ENCODE results near the gene ZNF575. TPM values are rescaled to one million over a fixed set of nuclear protein-coding genes. Genes with fewer than 3 reads are reported as not detected.

Gene ZNF575, protein sequence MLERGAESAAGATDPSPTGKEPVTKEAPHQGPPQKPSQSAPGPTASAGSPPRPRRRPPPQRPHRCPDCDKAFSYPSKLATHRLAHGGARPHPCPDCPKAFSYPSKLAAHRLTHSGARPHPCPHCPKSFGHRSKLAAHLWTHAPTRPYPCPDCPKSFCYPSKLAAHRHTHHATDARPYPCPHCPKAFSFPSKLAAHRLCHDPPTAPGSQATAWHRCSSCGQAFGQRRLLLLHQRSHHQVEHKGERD
- 1 to 10 TPM; 1.7 to 4.6 TPM for total RNA-seq
- polyA plus RNA-seq: 1 to 10 TPM in 1 of 2 donors, under 1 TPM in 1; 0.63 to 1.6 TPM
- long read RNA-seq, donor 1, partial matches to known transcripts: 0 of 2 reads
- long read RNA-seq, donor 1, other reads (novel, unspliced or antisense): 2 of 2 reads
- long read RNA-seq, donor 2, partial matches to known transcripts: 0 of 2 reads
- long read RNA-seq, donor 2, other reads (novel, unspliced or antisense): 2 of 2 reads

DNA sequence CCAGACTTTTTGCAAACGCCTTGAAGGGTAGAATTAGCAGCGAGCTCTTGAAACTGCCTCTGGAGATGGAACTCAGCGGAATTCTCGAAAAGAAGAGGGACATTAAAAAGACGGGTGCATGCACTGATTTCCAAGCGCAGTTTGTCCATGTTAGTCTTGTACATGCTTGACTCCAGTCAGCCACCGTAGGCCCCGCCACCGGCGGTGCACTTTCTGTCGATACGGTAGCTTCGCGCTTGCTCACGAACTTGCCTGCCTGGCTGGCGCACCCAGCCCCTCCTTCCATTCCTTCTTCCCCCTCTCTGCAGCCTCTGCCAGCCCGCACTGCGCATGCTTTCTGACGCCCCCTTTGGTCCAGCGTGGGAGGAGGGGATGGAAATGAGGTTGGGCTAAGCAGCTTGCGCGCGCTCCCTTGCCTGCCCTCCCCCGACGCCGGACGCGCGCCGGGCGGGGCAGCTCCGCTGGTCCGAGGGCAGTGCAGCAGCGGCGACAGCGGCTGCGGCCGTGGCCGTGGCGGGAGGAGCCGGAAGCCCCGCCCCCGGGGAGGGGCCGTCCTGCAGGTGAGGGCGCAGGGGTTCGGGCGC is at the start of gene ZNF575:
Gene ZNF575 (plus strand): TSS at position 227 of the 584 bp plus-strand sequence. CDS start 1,235 bp downstream, outside the sequence.
- intact Hi-C loops (cut with DNase I): loop anchor here (2.0 to 10.0 kb wide), 3 partner anchors 64 to 134 kb away; partner anchors contain the start of genes IRGQ (in 1 of the 2) and ZNF576 (in 1 of the 2)
- ATAC-seq (ENCODE audit: low FRiP score) (peak; percentile 87), DNase-seq (peak; percentile 94 to 95)
- 0 to 1% methylated on average over 47 of the region's 47 CpGs for WGBS, 2 donors
- H3K9me3 ChIP-seq (ENCODE audit: control insufficient read depth, low read length): no peaks in the 10 kb centered on the region
- no peaks in the 10 kb centered on the region for H3K27me3 ChIP-seq (ENCODE audit: control insufficient read depth in 1 of 2, insufficient read depth in 2 of 2, low read length in 1 of 2)
- peak within 1 kb of the TSS; percentile 23 to 41 for H3K27ac ChIP-seq (ENCODE audit: low read depth in 1 of 2, low read length in 2 of 2)
- H3K4me3 ChIP-seq (ENCODE audit: low read length in 2 of 2): peak within 1 kb of the TSS; percentile 2 to 54
- no peaks in the 10 kb centered on the region for H3K36me3 ChIP-seq (ENCODE audit: control insufficient read depth in 1 of 2, insufficient read depth in 2 of 2, low read length in 1 of 2)
- H3K4me1 ChIP-seq (ENCODE audit: control insufficient read depth in 1 of 2, insufficient read depth in 2 of 2, low read length in 2 of 2): no peaks in the 10 kb centered on the region

DNA sequence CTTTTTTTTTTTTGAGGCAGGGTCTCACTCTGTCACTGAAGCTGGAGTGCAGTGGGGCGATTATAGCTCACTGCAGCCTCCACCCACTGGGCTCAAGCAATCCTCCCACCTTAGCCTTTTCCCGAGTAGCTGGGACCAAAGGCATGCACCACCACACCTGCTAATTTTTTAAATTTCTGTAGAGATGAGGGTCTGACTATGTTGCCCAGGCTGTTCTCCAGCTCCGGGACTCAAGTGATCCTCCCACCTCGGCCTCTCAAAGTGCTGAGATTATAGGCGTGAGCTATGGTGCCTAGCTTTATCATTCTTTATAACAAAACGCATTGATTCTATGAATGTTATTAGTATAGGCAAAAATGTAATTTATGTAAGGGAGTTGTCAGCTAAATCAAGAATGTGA is 49.7 kb upstream of the ZNF575 start:
- H3K27me3 ChIP-seq (ENCODE audit: control insufficient read depth in 1 of 2, insufficient read depth in 2 of 2, low read length in 1 of 2): no peaks in the 10 kb centered on the region
- no peaks in the 10 kb centered on the region for H3K36me3 ChIP-seq (ENCODE audit: control insufficient read depth in 1 of 2, insufficient read depth in 2 of 2, low read length in 1 of 2)
- intact Hi-C loops (cut with DNase I): no loop called here
- no peak overlapping the region for H3K27ac ChIP-seq (ENCODE audit: low read depth in 1 of 2, low read length in 2 of 2)
- no peak for ATAC-seq (ENCODE audit: low FRiP score)
- H3K4me3 ChIP-seq (ENCODE audit: low read length in 2 of 2): no peak overlapping the region
- no peak for DNase-seq
- H3K4me1 ChIP-seq (ENCODE audit: control insufficient read depth in 1 of 2, insufficient read depth in 2 of 2, low read length in 2 of 2): no peaks in the 10 kb centered on the region
- no peaks in the 10 kb centered on the region for H3K9me3 ChIP-seq (ENCODE audit: control insufficient read depth, low read length)
- WGBS, 2 donors: 94 to 96% methylated on average over 6 of the region's 6 CpGs

DNA sequence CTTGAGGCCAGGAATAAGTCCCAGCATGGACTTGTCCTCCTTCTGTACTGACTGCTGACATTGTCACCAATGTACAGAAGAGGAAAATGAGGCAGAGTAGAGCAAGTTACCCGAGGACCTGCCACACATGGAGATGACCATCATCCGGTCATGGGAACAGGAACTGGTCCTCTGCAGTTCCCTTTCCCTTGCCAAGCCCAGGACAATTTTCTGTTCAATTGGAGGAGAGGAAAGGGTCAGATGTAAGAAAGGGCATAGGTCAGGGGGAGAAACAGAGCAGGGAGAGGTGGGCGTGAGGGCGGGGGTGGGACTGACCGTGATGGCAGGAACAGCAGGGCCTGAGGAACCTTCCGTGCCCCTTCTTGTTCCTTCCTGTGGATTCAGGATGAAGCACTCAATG is 47.0 kb upstream of the ZNF575 start:
- H3K4me3 ChIP-seq (ENCODE audit: low read length in 2 of 2): no peak overlapping the region
- H3K27me3 ChIP-seq (ENCODE audit: control insufficient read depth in 1 of 2, insufficient read depth in 2 of 2, low read length in 1 of 2): no peaks in the 10 kb centered on the region
- H3K36me3 ChIP-seq (ENCODE audit: control insufficient read depth in 1 of 2, insufficient read depth in 2 of 2, low read length in 1 of 2): no peaks in the 10 kb centered on the region
- intact Hi-C loops (cut with DNase I): no loop called here
- DNase-seq: no peak
- ATAC-seq (ENCODE audit: low FRiP score): no peak
- 80 to 81% methylated on average over 6 of the region's 6 CpGs for WGBS, 2 donors
- no peaks in the 10 kb centered on the region for H3K4me1 ChIP-seq (ENCODE audit: control insufficient read depth in 1 of 2, insufficient read depth in 2 of 2, low read length in 2 of 2)
- H3K9me3 ChIP-seq (ENCODE audit: control insufficient read depth, low read length): no peaks in the 10 kb centered on the region
- H3K27ac ChIP-seq (ENCODE audit: low read depth in 1 of 2, low read length in 2 of 2): no peak overlapping the region

DNA sequence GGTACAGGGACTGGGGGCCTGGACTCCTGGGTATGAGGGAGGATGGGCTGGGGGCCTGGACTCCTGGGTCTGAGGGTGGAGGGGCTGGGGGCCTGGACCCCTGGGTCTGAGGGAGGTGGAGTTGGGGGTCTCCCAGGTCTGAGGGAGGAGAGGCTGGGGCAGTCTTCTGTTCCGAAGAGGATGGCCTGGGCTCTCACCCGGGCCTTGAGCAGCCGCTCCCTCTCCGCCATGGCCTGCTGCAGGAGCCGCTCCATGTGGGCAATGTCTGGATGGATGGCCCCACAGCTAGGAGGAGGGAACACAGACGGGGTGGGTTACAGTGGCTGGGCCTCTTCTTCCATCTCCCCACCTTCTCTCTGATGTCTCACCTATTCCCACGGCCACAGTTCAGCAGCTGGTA is 46.6 kb upstream of the ZNF575 start:
- intact Hi-C loops (cut with DNase I): no loop called here

DNA sequence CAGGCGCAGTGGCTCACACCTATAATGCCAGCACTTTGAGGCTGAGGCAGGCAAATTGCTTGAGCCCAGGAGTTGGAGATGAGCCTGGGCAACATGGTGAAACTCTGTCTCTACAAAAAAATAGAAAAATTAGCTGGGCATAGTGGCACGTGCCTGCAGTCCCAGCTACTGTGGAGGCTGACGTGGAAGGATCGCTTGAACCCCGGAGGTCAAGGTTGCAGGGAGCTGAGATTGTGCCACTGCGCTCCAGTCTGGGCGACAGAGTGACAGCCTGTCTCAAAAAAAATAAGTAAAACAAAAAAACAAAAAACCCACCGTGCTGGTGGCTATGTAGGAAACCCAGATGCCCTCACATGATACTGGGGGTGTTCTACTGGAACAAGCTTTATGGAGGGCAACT is 44.8 kb upstream of the ZNF575 start:
- no peak for ATAC-seq (ENCODE audit: low FRiP score)
- DNase-seq: peak in 1 of 2 donors; percentile 23
- intact Hi-C loops (cut with DNase I): no loop called here
- Histone ChIP-seq H3K9me3 (ENCODE audit: control insufficient read depth, low read length) (no peaks in the 10 kb centered on the region), H3K36me3 (ENCODE audit: control insufficient read depth in 1 of 2, insufficient read depth in 2 of 2, low read length in 1 of 2) (no peaks in the 10 kb centered on the region), H3K27ac (ENCODE audit: low read depth in 1 of 2, low read length in 2 of 2) (no peak overlapping the region), H3K4me1 (ENCODE audit: control insufficient read depth in 1 of 2, insufficient read depth in 2 of 2, low read length in 2 of 2) (no peaks in the 10 kb centered on the region), H3K27me3 (ENCODE audit: control insufficient read depth in 1 of 2, insufficient read depth in 2 of 2, low read length in 1 of 2) (no peaks in the 10 kb centered on the region), H3K4me3 (ENCODE audit: low read length in 2 of 2) (no peak overlapping the region)
- 79 to 90% methylated on average over 8 of the region's 8 CpGs for WGBS, 2 donors

More for the DNA sequence above, 46.6 kb upstream of the ZNF575 start:
- Histone ChIP-seq H3K4me1 (ENCODE audit: control insufficient read depth in 1 of 2, insufficient read depth in 2 of 2, low read length in 2 of 2) (no peaks in the 10 kb centered on the region), H3K4me3 (ENCODE audit: low read length in 2 of 2) (no peak overlapping the region), H3K27me3 (ENCODE audit: control insufficient read depth in 1 of 2, insufficient read depth in 2 of 2, low read length in 1 of 2) (no peaks in the 10 kb centered on the region), H3K36me3 (ENCODE audit: control insufficient read depth in 1 of 2, insufficient read depth in 2 of 2, low read length in 1 of 2) (no peaks in the 10 kb centered on the region), H3K27ac (ENCODE audit: low read depth in 1 of 2, low read length in 2 of 2) (no peak overlapping the region), H3K9me3 (ENCODE audit: control insufficient read depth, low read length) (no peaks in the 10 kb centered on the region)
- DNase-seq: no peak
- 90 to 94% methylated on average over 7 of the region's 7 CpGs for WGBS, 2 donors
- ATAC-seq (ENCODE audit: low FRiP score): no peak

DNA sequence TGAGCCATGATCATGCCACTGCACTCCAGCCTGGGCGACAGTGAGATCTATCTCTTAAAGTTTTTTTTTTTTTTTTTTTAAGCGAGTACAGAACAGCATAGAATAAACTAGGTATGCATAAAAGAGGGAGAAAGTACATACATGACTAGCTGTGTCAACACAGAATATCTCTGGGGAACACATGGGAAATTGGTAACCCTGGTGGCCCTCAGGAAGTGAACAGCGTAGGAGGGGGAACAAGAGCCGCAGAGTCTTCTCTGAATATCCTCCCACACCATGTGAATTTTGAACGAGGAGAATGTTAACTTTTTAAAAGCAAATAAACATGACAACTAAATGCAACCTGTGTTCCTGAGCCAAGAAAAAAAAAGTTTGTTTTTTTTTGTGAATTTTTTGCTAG is 43.7 kb upstream of the ZNF575 start:
- intact Hi-C loops (cut with DNase I): no loop called here
- Histone ChIP-seq H3K4me1 (ENCODE audit: control insufficient read depth in 1 of 2, insufficient read depth in 2 of 2, low read length in 2 of 2) (no peaks in the 10 kb centered on the region), H3K27ac (ENCODE audit: low read depth in 1 of 2, low read length in 2 of 2) (no peak overlapping the region), H3K4me3 (ENCODE audit: low read length in 2 of 2) (no peak overlapping the region), H3K27me3 (ENCODE audit: control insufficient read depth in 1 of 2, insufficient read depth in 2 of 2, low read length in 1 of 2) (no peaks in the 10 kb centered on the region), H3K36me3 (ENCODE audit: control insufficient read depth in 1 of 2, insufficient read depth in 2 of 2, low read length in 1 of 2) (no peaks in the 10 kb centered on the region), H3K9me3 (ENCODE audit: control insufficient read depth, low read length) (no peaks in the 10 kb centered on the region)
- no peak for ATAC-seq (ENCODE audit: low FRiP score)
- DNase-seq: no peak
- WGBS, 2 donors: 62 to 65% methylated on average over 5 of the region's 5 CpGs

DNA sequence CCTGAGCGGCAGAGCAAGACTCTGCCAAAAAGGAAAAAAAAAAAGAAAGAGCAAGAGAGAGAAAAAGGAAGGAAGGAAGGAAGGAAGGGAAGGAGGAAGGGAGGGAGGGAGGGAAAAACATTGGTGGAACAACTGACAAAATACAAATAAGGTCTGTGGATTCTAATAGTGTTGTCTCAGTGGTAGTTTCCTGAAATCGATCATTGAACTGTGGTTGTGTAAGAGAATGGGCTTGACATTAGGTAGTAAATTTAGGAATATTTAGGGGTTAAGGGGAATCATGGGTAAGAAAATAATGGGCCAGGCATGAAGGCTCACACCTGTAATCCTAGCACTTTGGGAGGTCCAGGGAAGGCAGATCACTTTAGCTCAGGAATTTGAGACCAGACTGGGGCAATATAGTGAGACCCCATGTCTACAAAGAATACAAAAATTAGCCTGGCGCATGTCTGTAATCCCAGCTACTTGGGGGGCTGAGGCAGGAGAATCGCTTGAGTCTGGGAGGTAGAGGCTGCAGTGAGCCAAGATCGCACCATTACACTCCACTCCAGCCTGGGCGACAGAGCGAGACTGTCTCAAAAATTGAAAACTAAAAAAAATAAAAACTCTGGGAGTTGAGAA is 42.9 kb upstream of the ZNF575 start:
- intact Hi-C loops (cut with DNase I): no loop called here
- WGBS, 2 donors: 95 to 97% methylated on average over 7 of the region's 7 CpGs
- no peak overlapping the region for H3K4me3 ChIP-seq (ENCODE audit: low read length in 2 of 2)
- no peak overlapping the region for H3K27ac ChIP-seq (ENCODE audit: low read depth in 1 of 2, low read length in 2 of 2)
- no peaks in the 10 kb centered on the region for H3K4me1 ChIP-seq (ENCODE audit: control insufficient read depth in 1 of 2, insufficient read depth in 2 of 2, low read length in 2 of 2)
- DNase-seq (no peak), ATAC-seq (ENCODE audit: low FRiP score) (no peak)
- no peaks in the 10 kb centered on the region for H3K36me3 ChIP-seq (ENCODE audit: control insufficient read depth in 1 of 2, insufficient read depth in 2 of 2, low read length in 1 of 2)
- no peaks in the 10 kb centered on the region for H3K27me3 ChIP-seq (ENCODE audit: control insufficient read depth in 1 of 2, insufficient read depth in 2 of 2, low read length in 1 of 2)
- no peaks in the 10 kb centered on the region for H3K9me3 ChIP-seq (ENCODE audit: control insufficient read depth, low read length)

DNA sequence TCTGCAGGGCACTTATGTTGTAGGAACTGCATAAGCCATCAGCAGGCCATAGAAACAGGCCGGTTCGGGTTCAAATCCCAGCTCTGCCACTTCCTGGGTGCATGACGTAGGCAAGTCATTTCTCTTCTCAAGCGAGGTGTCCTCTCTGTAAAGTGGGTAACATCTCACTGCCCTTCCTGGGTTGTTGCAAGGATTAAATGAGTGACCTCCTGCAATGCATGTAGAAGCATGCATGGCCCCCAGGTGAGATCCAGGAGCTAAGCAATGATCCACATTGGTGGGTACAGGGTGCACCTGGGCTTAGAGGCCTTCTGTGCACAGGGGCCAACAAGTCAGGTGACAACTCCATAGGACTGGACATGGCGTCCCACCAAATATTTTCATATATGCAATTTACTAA is 42.2 kb upstream of the ZNF575 start:
- no peaks in the 10 kb centered on the region for H3K27me3 ChIP-seq (ENCODE audit: control insufficient read depth in 1 of 2, insufficient read depth in 2 of 2, low read length in 1 of 2)
- no peaks in the 10 kb centered on the region for H3K9me3 ChIP-seq (ENCODE audit: control insufficient read depth, low read length)
- DNase-seq (no peak), ATAC-seq (ENCODE audit: low FRiP score) (no peak)
- no peak overlapping the region for H3K27ac ChIP-seq (ENCODE audit: low read depth in 1 of 2, low read length in 2 of 2)
- peaks cover 0 to 2% of the 10 kb centered on the region in 2 donors for H3K36me3 ChIP-seq (ENCODE audit: control insufficient read depth in 1 of 2, insufficient read depth in 2 of 2, low read length in 1 of 2)
- H3K4me1 ChIP-seq (ENCODE audit: control insufficient read depth in 1 of 2, insufficient read depth in 2 of 2, low read length in 2 of 2): no peaks in the 10 kb centered on the region
- WGBS, 2 donors: 92 to 97% methylated on average over 5 of the region's 5 CpGs
- intact Hi-C loops (cut with DNase I): no loop called here
- H3K4me3 ChIP-seq (ENCODE audit: low read length in 2 of 2): no peak overlapping the region
